ENCODE results near the gene MIB2.
A peak's percentile ranks its signal among the peaks of the same experiment; 100 is the strongest.

Gene MIB2

DNA sequence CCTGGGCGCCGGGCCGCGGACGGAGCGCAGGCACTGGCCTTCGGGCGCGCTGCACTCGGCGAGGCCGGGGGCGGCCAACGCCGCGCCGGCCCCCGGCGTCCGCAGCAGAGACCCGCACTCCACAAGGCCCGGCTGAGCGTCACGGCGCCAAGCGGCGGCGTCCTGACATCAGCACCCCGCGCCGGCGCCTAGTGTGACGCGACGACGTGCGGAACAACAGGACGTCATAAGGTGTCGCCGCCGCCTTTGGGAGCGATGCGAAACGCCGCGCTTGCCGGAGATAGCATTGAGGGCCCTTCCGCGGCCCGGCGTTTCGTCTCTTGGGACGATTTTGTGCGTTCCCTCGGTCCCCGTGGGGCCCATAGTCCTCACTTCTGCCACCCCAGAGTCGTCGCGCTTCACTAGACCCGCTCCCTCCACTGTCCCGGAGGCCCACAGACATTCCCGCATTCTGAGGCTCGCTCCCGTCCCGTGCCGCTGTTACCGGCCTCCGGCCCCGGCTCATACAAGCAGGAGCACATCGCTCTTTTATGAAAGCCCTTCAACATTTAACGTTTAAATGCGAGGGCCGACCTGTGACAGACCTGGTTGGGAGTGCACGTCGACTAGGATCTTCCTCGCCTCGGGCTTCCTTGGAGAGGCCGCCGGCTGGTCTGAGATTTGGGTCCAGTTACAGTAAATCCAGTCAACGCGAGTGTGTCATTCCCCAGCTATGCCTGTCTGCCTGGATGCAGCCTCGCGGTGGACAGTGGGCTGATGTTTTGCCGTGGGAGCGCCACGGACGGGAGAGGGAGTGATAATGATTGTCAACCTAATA lies 40.4 kb upstream of the MIB2 start, which contains the start of gene SSU72:
SSU72 (minus strand) TSS at position 143 of the 817 bp plus-strand sequence. CDS start 306 bp downstream, outside the sequence.
- no peak for TF ChIP-seq CTCF (IDR thresholded peaks at IDR 0.05; ENCODE audit: control insufficient read depth, insufficient read depth, low read depth, low read length, missing control alignments)
- peak; percentile 56 for DNase-seq (ENCODE audit: low read depth)
- peak within 1 kb of the TSS; percentile 89 for H3K4me3 ChIP-seq (ENCODE audit: control insufficient read depth, low read depth, low read length)

DNA sequence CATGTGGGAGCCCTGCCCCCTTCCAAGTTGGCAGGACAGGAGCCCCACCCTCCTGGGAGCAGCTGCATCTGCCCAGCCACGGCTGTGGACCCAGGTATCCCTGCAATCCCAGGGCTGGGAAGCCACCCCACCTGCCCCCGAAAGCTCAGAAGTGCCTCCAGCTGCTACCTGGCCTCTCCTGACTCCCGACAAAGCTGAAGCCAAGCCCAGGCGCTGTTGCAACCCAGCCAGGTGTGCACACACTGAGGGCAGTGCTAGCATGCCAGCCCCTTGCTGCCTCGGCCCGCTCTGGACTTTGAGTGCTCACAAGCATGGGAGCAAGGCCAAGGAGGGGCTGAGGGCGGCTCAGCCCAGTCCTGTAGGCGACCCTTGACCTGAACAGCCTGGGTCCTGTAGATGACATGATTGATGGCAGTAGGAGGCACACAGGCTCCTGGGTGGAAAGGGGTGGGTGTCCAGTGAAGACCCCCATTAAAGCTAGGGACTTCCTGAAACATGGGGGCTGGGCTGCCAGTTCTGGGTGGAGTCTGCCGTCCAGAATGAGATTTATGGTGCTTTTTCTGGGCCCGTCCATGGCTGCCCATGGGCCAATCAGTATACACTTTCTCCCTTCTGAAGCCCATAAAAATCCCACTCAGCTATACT lies 37.8 kb upstream of the MIB2 start:
- no peak for DNase-seq (ENCODE audit: low read depth)
- H3K4me3 ChIP-seq (ENCODE audit: control insufficient read depth, low read depth, low read length): no peak overlapping the region
- TF ChIP-seq CTCF (IDR thresholded peaks at IDR 0.05; ENCODE audit: control insufficient read depth, insufficient read depth, low read depth, low read length, missing control alignments): no peak

DNA sequence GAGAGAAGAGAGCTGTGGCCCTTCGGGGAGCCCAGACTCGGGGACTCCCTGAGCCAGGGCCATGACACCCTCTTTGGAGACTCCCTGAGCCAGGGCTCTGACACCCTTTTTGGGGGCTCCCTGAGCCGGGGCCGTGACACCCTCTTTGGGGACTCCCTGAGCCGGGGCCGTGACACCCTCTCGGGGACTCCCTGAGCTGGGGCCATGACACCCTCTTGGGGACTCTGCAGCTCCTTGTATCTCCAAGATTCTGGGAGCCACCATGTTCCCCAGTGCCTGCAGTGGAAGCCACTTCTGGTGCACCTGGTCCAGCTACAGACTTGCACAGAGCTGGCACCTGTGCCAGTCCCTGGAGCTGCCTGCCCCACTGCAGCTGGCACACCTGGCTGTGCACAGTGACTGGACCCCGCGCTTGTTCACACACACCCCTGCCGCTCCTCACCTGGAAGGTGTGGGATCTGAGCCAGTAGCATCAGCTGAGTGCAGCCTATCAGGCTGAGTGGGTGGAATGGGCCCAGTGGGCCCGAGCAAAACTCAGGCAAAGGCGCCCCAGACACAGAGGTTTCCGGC lies 36.8 kb upstream of the MIB2 start:
- TF ChIP-seq CTCF (IDR thresholded peaks at IDR 0.05; ENCODE audit: control insufficient read depth, insufficient read depth, low read depth, low read length, missing control alignments): no peak
- H3K4me3 ChIP-seq (ENCODE audit: control insufficient read depth, low read depth, low read length): no peak overlapping the region
- DNase-seq (ENCODE audit: low read depth): no peak

DNA sequence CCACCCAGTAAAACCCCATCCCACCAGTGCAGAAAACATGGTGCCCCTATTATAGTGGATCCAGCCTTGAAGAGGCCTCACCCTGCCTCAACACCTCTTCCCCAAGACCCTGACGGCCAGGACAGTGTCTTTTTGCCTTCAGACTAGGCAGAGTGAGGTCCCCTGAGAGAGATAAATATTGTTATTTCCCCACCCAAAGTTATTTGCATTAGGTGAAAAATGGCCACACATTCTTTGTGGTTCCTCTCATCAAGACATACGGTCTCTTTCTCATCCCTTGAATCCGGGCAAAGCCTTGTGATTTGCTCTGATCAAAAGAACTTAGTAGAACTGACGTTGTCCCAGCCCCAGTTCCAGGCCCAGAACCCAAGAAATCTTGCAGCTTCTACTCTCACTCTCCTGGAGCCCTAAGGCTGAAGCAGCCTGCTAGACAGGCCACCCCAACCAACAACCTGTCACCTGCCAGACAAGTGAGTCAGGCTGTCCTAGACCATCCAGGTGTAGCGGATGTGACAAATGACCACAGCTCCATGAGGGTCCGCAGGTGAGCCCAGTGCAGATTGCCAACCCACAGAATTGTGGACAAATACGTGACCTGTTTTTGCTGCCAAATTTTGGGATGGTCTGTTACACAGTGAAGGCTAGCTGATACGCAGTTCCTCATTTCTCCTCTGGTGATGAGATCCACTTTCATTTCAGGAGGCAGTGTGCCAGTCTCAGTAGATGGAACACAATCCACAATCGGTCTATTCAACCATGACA lies 32.5 kb upstream of the MIB2 start:
- TF ChIP-seq CTCF (IDR thresholded peaks at IDR 0.05; ENCODE audit: control insufficient read depth, insufficient read depth, low read depth, low read length, missing control alignments): no peak

DNA sequence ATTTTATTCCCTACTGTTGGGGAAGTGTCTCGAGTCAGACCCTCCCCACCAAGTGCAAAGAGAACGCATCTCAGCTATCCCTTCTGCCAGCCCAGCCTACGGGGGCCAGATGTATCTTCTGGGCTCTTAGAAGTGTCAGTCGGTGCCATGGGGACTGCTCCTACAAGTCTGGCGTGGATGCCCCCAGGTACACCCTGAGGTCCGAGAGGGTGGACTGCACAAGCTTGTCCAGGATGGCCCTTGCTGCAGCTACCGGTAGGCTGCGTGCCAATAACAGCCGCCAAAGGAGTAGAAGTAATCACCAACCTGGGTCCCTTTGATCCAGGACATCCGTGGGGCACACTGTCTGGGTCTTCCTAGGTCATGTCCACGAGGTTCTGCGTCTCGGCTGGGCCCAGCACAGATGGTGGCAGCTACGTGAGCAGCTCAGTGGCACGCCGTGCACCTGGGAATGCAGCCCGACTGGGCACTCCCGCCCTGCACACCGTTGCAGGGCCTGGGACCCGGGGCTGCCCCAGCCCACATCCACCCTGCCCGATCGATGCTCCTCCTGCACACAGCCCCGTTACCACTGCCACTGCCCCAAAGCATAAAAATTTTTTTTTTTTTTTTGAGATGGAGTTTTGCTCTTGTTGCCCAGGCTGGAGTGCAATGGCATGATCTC lies 31.8 kb upstream of the MIB2 start:
- H3K4me3 ChIP-seq (ENCODE audit: control insufficient read depth, low read depth, low read length): no peak overlapping the region
- DNase-seq (ENCODE audit: low read depth): no peak
- no peak for TF ChIP-seq CTCF (IDR thresholded peaks at IDR 0.05; ENCODE audit: control insufficient read depth, insufficient read depth, low read depth, low read length, missing control alignments)

More for the DNA sequence above, 32.5 kb upstream of the MIB2 start:
- DNase-seq (ENCODE audit: low read depth): no peak
- H3K4me3 ChIP-seq (ENCODE audit: control insufficient read depth, low read depth, low read length): no peak overlapping the region

DNA sequence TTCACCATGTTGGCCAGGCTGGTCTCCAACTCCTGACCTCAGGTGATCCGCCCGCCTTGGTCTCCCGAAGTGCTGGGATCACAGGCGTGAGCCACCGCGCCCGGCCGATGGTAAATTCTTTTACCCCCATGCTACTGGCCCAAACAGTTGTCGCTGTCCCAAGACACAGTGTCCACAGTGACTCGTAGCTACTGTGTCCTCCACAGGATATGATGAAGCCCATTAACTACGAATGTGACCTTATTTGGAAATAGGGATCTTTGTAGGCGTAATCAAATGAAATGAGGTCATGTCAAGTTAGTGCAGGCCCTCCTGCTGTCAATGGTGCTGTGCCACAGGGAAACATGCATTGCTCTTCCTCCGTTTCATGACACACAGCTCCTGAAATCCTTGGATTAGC lies 23.8 kb upstream of the MIB2 start:
- H3K4me3 ChIP-seq (ENCODE audit: control insufficient read depth, low read depth, low read length): no peak overlapping the region
- no peak for TF ChIP-seq CTCF (IDR thresholded peaks at IDR 0.05; ENCODE audit: control insufficient read depth, insufficient read depth, low read depth, low read length, missing control alignments)
- no peak for DNase-seq (ENCODE audit: low read depth)
